IPS-18c (cell line): ENCODE data around the gene UQCC5.

ENCODE experiments used
- H3K4me3 ChIP-seq: 2 replicates; pipeline ENCODE4 v1.7.0; 2013; ENCODE audit warnings: low read depth, mild to moderate bottlenecking, low read length, moderate library complexity; ENCODE audit not compliant: insufficient read depth
- H3K9me3 ChIP-seq: one replicate; pipeline ENCODE4 v1.6.1; 2013; ENCODE audit warnings: mild to moderate bottlenecking, low read length, moderate library complexity; ENCODE audit not compliant: control insufficient read depth, insufficient read depth

Gene UQCC5

GRCh38 chr3:52536369-52537164 is at the start of gene UQCC5:
UQCC5 (plus strand) TSS chr3:52536605; CDS start chr3:52536756, 151 bp downstream.
- Histone ChIP-seq H3K9me3 (no peaks in the 10 kb centered on the region), H3K4me3 (peak within 1 kb of the TSS; percentile 92)

DNA sequence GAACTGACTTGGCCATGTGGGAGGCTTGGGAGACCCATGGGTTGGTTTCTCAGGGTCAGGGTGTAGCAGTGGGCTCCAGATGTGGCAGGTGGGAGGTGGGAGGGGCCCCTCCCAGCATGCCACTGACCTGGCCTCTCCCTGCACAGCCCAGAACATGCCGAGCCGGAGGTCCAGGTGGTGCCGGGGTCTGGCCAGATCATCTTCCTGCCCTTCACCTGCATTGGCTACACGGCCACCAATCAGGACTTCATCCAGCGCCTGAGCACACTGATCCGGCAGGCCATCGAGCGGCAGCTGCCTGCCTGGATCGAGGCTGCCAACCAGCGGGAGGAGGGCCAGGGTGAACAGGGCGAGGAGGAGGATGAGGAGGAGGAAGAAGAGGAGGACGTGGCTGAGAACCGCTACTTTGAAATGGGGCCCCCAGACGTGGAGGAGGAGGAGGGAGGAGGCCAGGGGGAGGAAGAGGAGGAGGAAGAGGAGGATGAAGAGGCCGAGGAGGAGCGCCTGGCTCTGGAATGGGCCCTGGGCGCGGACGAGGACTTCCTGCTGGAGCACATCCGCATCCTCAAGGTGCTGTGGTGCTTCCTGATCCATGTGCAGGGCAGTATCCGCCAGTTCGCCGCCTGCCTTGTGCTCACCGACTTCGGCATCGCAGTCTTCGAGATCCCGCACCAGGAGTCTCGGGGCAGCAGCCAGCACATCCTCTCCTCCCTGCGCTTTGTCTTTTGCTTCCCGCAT is 49.2 kb upstream of the UQCC5 start:
- Histone ChIP-seq H3K4me3 (no peak overlapping the region), H3K9me3 (no peaks in the 10 kb centered on the region)

DNA sequence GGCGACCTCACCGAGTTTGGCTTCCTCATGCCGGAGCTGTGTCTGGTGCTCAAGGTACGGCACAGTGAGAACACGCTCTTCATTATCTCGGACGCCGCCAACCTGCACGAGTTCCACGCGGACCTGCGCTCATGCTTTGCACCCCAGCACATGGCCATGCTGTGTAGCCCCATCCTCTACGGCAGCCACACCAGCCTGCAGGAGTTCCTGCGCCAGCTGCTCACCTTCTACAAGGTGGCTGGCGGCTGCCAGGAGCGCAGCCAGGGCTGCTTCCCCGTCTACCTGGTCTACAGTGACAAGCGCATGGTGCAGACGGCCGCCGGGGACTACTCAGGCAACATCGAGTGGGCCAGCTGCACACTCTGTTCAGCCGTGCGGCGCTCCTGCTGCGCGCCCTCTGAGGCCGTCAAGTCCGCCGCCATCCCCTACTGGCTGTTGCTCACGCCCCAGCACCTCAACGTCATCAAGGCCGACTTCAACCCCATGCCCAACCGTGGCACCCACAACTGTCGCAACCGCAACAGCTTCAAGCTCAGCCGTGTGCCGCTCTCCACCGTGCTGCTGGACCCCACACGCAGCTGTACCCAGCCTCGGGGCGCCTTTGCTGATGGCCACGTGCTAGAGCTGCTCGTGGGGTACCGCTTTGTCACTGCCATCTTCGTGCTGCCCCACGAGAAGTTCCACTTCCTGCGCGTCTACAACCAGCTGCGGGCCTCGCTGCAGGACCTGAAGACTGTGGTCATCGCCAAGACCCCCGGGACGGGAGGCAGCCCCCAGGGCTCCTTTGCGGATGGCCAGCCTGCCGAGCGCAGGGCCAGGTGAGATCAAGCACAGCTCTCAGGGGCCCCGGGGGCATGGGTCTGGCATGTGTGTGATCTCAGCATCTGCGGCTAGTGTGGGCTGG is 48.4 kb upstream of the UQCC5 start:
- Histone ChIP-seq H3K4me3 (no peak overlapping the region), H3K9me3 (no peaks in the 10 kb centered on the region)

- Histone ChIP-seq H3K9me3 (no peaks in the 10 kb centered on the region), H3K4me3 (no peak overlapping the region)
Observed at GRCh38 chr3:52488746-52489145, 47.7 kb upstream of the UQCC5 start.

DNA sequence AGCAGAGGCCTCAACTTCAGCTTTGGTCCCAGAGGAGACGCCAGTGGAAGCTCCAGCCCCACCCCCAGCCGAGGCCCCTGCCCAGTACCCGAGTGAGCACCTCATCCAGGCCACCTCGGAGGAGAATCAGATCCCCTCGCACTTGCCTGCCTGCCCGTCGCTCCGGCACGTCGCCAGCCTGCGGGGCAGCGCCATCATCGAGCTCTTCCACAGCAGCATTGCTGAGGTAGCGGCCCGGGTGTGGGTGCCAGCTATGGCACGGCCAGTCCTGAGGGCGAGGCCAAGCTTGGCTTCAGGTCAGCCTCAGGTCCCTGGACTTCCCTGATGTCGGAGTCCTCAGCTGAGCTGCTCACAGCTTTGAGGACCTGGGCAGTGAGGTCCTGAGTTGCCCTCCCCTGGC is 47.0 kb upstream of the UQCC5 start:
- Histone ChIP-seq H3K9me3 (no peaks in the 10 kb centered on the region), H3K4me3 (no peak overlapping the region)

DNA sequence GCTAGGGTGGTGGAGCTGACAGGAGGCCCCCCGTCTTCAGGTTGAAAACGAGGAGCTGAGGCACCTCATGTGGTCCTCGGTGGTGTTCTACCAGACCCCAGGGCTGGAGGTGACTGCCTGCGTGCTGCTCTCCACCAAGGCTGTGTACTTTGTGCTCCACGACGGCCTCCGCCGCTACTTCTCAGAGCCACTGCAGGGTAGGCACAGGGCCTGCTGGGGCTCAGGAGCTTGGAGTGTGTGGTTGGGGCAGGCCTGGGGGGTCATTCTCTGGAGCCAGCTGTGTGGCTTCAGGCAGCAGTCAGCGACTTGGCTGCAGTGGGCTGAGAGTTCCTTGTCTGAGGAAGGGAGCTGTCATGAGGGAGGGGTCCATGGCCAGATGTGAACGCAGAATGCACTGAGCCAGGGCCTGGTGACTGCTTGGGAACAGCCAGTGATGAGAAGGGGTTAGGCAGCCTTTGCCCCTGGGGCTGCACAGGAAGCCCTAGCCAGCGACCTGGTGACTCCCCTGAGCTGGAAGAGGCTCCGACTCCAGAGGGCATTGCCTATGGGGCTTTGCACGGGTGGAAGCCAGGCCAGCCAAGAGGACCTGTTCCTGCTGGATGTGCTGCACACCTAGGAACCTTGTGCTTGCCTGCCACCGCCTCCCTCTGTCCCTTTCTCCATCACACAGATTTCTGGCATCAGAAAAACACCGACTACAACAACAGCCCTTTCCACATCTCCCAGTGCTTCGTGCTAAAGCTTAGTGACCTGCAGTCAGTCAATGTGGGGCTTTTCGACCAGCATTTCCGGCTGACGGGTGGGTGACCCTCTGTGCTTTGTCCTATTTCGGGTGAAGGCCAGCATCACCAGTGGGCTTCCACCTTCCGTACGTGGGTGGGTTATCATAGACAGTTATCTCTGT is 46.1 kb upstream of the UQCC5 start:
- H3K9me3 ChIP-seq, result no peaks in the 10 kb centered on the region

GRCh38 chr3:52490939-52491526 is 45.4 kb upstream of the UQCC5 start:
- H3K9me3 ChIP-seq, result no peaks in the 10 kb centered on the region

More for the DNA sequence above, 46.1 kb upstream of the UQCC5 start:
- H3K4me3 ChIP-seq, result no peak overlapping the region

GRCh38 chr3:52492059-52492458 is 44.3 kb upstream of the UQCC5 start:
- no peak overlapping the region for H3K4me3 ChIP-seq
- no peaks in the 10 kb centered on the region for H3K9me3 ChIP-seq

More at GRCh38 chr3:52490939-52491526, 45.4 kb upstream of the UQCC5 start:
- no peak overlapping the region for H3K4me3 ChIP-seq

GRCh38 chr3:52493232-52494017 is 43.0 kb upstream of the UQCC5 start:
- no peaks in the 10 kb centered on the region for H3K9me3 ChIP-seq
- H3K4me3 ChIP-seq, result no peak overlapping the region

GRCh38 chr3:52494445-52494844 is 42.0 kb upstream of the UQCC5 start:
- Histone ChIP-seq H3K4me3 (no peak overlapping the region), H3K9me3 (no peaks in the 10 kb centered on the region)

DNA sequence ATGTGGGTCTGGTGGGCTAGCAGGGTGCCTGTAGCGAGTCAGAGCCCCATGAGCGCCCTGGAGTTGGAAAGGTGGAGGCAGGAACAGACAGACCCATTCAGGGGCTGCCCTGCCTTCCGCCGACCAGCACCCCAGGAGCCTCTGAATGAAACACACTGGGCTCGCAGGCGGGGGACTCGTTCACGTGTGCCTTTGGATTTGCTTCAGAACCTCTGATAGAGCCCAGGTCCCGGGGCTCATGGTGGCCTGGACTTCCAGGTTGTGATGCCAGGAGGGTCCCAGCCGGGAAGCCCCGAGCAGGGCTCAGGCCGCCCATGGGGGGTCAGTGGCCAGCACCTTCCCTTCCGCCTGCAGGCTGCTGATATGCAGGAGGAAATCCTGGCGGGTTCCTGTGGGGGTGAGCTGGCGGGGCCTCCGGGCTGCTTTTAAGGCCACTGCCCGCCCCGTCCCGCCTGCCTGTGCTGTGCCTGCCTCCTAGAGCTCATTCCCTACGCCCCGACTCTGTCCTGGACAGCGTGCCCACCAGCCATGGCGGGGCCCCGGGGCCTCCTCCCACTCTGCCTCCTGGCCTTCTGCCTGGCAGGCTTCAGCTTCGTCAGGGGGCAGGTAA is 41.4 kb upstream of the UQCC5 start, which contains the start of gene STAB1:
Gene STAB1 (plus strand): TSS at position 453 of the 610 bp plus-strand sequence. CDS start 76 bp downstream, at position 529.
- Histone ChIP-seq H3K9me3 (no peaks in the 10 kb centered on the region), H3K4me3 (no peak within 1 kb of the TSS)

- Histone ChIP-seq H3K4me3 (no peak overlapping the region), H3K9me3 (no peaks in the 10 kb centered on the region)
Observed at GRCh38 chr3:52495777-52496602, 40.4 kb upstream of the UQCC5 start.

DNA sequence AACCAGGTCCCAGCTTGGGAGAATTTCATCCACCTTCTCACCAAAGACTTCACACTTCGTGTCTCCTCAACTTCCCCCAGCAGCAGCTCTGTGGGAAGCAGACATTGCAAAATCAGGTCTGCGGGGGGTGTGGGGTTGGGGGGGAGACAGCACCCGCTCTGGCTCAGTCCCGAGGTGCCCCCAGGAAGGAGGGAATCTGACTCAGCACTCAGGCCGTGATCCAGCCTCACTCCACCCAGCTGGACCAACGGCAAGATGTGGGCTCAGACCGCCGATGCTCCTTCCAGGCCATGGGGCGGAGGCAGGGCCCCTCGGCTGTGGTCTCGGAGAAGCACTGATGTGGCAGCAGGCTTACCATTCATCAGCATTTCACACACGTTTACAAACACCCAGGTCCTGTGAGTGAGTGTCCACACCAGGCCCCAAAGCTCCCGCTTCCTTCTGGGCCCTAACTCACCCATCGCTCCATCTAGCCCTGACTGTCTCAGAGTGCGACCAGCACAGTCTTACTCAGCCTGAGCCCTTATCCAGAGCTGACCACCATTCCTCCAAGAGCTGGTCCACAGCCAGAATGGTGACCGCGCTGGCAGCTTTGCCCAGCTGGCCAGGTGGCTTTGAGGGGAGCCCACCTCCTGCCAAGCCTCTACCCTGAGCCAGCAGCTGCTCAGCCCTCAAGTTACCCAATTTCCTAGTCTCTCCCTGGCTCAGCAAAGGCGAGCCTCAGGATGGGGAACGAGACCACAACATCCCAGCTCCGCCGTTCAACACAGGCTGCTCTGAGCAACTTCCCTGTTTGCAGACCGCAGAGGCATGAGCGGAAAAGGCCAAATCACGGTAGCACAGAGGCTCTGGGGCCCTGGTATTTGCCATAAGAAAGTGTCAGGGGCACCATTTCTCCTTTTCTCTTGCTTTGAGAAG is 38.0 kb upstream of the UQCC5 start:
- H3K4me3 ChIP-seq, result no peak overlapping the region

More for the DNA sequence above, 38.0 kb upstream of the UQCC5 start:
- H3K9me3 ChIP-seq, result no peaks in the 10 kb centered on the region
